Effector CD4-positive, alpha-beta T cell (primary cell): Measurements from ENCODE around the gene MTCH1.
"Not testable (repeated sequence)": the region's sequence is repeated elsewhere in the genome, so short reads cannot be mapped to it uniquely, and the experiment has no call there.

ENCODE experiments used
- DNase-seq: peaks from one replicate; pipeline ENCODE4 v3.0.0-alpha.2; 2020

MTCH1 gene

DNA sequence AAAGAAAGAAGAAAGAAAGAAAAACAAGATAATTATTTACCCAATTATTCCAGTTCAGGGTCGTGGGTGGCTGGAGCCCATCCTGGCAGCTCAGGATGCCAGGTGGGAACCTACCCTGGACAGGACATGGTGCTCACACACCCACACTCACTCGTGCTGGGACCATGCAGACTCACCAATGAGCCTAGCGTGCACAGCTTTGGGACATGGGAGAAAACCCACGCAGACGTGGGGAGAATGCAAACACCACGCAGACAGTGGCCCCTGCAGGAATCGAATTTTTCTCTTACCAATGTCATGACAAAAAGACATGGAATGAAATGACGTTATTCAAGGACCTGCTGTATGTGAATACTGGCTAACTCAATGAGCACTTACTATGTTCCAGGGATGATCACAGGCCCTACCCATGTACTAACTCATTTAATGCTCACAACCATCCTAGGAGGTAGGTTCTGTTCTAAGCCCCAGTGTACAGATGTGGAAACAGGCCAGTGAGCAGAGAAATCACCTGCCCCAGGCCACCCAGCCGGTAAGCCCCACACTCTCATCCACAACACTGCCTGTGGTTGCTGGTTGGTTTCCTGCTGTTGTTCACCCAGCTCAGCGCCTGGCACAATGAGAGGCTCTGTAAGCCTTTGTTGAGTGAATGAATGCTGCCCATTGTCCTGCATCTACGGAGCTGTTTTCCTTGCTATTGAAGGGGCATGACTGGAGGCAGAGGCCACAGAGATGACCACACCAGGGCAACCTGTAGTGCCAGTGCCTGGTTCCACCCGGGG lies 38.2 kb downstream of the MTCH1 start:
- peak; percentile 24 for DNase-seq

DNA sequence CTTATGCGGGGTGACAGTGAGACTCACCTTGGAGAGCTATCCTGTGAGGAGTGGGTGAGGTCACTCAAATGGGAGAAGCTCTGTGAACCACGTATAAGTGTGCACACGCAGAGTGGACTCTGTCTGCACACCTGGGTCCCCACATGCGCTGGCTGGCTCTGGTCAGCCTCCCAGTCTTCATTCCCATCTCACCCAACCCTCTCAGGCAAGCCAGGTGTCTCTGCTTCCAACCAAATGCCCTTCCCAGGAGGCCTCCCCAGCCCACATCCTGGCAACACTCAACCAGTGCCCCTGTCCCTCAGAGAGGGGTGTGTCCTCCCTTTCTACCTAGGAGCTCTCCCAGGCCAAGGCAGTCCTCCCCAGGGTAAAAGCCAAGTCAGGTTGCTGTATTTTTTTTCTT lies 39.5 kb downstream of the MTCH1 start:
- DNase-seq, result no peak

DNA sequence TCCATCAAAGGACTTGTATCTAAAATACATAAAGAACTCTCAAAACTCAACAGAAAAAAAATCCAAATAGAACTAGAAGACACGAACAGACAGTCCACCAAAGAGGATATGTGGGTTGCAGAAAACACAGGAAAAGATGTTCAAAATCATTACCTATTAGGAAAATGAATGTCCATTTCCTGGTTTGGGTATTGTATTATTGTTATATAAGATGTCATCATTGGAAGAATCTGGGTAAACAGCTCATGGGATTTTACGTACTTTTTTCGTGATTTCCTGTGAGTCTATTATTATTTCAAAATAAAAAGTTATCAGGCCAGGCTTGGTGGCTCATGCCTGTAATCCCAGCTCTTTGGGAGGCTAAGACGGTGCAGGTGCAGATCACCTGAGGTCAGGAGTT lies 40.7 kb downstream of the MTCH1 start:
- no peak for DNase-seq

DNA sequence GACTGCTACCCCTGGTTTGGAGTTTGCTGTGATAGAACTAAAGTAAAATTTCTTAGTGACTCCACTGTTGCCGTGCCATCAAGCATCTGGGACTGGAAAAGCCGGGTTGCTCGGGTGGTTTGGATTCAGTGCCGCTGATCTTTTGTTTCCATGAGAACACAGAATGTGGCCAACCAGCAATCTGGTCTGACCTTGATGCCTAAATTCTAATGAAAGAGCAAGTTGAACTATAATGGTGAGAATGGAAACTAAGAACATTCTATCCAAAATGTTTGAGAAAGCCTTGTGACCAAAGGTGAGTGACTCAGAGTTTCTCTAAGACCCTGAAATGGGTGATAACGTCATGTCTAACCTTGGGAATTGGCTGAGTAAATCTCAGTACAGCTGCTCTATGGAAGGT lies 41.3 kb downstream of the MTCH1 start:
- no peak for DNase-seq

DNA sequence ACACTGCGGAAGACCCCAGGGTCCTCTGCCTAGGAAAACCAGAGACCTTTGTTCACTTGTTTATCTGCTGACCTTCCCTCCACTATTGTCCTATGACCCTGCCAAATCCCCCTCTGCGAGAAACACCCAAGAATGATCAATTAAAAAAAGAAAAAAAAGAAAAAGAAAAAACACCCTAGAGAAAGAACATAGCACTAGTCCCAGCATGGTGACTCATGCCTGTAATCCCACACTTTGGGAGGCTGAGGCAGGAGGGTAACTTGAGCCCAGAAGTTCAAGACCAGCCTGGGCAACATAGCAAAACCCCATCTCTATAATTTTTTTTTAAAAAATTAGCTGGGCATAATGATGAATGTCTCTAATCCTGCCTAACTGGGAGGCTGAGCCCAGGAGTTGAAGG lies 43.7 kb downstream of the MTCH1 start:
- DNase-seq, result not testable (repeated sequence)

DNA sequence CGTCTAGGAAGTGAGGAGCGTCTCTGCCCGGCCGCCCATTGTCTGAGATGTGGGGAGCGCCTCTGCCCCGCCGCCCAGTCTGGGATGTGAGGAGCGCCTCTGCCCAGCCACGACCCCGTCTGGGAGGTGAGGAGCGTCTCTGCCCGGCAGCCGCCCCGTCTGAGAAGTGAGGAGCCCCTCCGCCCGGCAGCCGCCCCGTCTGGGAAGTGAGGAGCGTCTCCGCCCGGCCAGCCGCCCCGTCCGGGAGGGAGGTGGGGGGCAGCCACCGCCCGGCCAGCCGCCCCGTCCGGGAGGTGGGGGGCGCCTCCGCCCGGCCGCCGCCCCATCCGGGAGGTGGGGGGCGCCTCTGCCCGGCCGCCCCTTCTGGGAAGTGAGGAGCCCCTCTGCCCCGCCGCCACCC lies 44.4 kb downstream of the MTCH1 start:
- DNase-seq, result not testable (repeated sequence)

DNA sequence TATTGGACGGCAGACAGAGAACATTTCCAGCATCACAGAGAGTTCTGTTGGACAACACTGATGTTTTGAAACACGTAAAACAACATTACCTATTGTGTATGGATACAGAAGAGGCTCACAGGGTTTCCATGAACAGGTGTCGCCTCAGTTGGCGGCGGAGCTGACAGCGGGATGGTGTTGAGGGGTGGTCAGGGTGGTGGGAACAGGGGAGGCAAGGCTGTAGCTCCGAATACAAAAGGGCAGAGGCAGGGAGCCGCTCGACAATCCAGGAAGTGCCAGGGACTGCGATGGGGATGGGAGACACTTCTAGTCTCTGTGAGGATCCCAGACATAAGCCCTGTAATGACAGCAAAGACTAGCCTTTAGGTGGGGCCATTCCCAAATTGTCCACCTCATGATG lies 46.0 kb downstream of the MTCH1 start:
- no peak for DNase-seq

DNA sequence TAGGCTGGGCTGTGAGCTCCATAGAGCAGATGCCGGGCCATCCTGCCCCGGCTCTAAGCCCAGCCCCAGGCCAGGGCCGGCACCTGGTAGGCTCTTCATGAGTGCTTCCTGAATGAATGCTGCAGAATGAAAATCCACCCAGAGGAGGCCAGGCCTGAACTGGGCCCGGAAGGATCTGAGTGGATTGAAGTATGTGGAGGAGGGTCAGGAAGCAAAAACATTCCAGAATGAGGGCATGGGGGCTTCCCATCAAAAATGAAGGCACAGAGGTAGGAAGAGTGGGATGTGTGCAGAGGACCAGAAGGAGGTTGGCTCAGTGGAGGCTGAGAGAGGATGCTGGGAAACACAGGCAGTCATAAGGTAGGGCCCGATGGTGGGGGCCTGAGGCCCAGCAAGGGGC lies 47.0 kb downstream of the MTCH1 start:
- DNase-seq, result not testable (repeated sequence)

DNA sequence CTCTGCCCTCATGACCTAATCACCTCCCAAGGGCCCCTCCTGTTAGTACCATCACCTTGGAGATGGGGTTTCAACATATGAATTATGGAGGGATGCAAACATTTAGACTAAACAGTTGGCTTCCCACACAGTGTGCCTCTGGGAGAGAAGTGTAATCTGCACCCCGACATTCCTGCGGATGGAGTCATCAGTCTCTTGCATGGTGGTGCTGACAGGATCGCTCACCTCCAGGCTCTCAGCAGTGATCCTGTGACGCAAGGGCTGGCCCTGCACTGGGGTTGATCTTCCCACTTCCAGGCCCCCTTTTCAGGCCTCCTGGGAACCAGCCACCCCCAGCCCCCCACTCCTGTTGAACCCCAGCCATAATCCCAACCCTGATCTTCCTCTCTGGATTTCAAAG lies 47.5 kb downstream of the MTCH1 start:
- no peak for DNase-seq

DNA sequence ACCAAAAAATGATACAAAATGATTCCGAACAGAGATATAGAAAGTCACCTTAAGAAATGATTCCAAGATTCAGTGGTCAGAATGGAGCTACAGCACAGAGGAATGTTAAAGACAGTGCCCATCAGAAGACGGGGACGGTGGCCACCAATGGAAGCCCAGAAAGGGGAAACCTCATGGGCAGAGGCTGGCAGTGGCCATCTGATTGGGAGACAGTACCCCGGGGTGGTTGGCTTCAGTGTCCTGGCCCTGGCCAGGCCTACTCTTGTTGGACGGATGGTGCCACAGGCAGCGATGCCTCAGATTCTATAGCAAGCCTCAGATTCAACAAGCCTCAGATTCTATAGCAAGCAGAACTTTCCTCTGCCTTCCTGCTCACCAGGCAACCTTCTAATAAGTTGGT lies 48.1 kb downstream of the MTCH1 start:
- DNase-seq, result no peak

DNA sequence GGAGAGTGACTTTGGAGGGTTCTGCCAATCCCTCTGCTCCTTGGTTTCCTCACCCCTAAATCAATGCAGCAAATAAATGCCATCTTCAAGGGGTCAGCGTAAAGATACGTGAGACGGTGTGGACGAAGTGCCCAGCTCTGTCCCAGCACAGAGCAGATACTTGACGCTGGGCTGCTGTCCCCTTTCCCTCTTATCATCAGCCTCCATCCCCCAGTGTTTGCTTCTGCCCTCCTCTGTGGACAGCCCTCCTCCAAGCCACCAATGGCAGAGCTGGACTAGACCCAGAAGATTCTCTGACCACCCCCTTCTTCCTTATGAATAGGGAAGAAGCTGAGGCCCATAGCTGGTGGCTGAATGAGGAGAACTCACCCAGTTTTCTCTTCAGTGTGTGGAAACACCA lies 49.2 kb downstream of the MTCH1 start:
- no peak for DNase-seq

DNA sequence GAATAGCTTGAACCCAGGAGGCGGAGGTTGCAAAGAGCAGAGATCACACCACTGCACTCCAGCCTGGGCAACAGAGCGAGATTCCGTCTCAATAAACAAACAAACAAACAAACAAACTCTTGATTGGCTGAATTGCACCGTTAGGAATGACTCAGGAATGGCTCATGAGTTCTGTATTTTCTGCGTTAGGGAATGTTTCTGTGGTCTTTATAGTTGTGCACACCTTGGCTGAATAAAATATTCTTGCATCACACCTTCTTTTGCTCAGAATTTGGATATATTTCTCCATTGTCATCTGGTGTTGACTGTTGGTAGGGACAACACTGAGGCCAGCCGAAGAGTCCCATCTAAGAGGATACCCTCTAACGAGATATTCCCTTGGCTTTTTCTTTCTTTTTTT lies 51.1 kb downstream of the MTCH1 start:
- no peak for DNase-seq

DNA sequence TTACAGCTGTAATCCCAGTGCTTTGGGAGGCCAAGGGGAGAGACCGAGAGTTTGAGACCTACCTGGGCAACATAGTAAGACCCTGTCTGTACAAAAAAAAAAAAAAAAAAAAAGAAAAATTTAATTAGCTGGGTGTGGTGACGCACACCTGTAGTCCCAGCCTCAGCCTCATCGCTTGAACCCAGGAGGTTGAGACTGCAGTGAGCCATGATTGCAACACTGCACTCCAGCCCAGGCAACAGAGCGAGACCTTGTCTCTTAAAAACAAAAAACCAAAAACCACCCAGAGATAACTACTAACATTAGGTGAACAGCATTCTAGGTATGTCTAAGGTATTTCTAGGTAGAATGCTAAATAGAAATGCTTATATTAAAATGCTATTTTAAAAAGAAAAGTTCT lies 52.5 kb downstream of the MTCH1 start:
- DNase-seq, result no peak

DNA sequence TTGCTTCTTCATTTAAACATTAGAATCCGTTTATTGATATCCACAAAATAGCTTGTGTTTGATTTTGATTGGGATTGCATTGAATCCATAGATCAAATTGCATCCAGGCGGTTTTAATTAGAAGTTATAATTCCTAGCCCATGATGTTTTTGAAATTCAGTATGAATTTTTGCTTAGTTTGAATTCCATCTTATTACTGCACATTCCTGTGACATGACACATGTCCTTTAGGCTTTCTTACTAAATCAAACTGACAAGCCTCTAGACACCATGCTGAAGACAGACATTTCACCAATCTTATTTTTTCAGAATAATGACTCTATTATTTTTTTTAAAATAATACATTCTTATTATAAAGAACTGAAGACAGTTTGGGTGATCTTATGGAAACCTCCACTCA lies 52.9 kb downstream of the MTCH1 start:
- DNase-seq, result no peak

DNA sequence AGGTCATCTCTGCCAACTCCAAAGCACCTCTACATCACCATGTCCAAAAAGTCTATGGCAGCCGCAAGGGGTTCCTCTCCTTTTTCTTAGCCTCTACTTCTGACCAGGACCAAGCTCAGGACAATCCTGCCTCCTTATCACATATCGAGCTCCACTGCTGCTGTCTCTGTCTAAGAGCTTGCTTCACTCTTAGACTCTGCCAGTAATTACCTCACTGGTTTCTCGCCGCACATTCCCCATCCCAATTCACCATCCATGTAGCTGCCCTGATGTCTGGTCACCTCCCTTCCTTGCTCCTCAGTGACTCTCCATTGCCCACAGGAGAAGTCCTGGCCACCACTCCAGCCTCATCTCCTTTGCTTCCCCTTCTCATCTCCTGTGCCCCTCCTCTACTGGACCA lies 55.5 kb downstream of the MTCH1 start:
- no peak for DNase-seq

DNA sequence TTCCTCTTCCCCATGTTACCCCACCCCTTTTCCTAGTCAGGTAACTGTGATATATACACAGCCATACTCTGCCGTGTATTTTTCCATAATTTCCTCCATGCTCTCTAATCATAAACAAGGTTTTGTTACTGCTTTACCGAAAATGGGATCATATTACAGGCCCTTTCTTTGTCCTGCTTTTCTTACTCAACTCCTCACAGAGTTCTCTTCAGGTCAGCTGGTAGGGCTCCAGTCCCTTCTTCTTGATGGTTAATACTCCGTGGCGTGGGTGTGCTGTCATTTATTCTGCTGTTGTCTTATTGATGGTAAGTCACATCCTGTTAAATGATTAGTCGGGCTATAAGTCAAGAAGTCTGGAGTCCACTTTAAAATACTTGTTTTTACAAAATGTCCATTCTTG lies 56.4 kb downstream of the MTCH1 start:
- no peak for DNase-seq

DNA sequence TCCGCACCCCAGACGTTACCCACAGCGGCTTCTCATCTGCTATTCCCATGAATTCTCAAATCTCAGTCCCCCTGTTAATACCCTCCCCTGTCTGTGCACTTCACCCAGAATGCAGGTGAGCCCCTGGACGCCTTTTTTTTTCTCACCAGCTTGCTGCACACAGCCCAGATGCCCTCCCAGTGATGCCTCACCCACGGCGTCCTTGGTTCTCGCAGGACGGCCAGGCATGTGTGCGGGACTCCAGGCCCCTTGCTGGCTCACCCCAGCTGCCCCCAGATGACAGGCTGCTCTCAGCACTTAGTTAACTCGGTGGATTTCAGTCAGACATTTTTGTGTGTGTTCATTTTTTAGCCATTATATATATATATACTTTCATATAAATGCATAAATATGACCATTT lies 56.8 kb downstream of the MTCH1 start:
- DNase-seq, result no peak

DNA sequence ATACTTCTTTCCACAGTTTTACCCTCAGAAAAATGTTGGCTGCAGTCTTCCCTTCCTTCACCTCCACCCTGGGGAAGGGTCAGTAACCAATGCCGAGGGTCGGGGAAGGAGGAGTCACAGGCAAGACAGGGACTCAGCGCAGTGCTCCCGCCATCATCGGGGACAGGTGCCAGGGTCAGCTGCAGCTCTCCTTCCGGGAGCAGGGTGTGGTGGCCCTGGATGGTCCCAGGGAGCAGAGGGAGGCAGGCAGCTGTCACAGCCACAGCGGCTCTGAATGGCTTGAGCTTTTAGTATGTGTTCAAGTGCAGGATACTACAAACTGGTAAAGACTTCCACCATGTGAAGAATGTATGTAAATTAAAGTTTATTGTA lies 57.5 kb downstream of the MTCH1 start:
- no peak for DNase-seq

DNA sequence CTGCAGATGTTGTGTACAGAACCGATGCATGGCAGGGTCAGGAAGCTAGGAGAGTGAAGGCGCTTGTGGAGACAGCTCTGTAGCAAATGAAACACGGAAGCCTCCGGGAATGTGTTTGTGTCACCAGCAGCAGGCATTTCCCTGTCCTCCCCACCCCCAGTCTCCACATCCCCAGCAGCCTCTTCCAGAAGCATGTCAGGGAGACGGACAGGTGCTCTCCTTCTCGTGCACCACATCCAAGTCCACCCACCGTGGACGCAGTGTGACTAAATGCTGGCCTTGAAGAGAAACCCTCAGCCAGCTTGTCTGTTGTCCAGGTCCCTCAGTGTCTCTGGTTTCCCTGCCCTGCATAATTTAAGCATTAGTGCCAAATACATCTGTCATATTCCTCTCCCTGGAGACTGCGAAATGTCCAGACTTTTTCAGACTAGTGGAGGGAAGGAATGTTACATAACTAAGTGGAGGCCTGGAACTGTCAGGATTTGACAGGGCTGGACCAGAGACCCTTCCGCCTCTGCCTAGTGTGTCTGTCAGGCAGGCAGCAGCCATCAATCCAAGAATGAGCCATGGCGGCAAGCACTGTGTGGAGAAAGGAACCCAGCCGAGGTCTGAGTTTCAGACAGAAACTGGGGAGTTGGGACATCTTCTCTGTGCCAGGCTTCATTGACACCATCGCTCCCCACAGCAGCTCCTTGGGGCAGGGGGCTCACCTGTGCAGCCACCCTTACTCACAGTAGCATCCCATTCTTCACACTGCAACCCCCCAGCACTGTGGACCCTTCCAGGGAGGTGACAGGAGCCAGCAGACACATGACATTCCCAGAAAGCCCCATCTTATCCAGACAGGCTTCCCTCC lies 58.1 kb downstream of the MTCH1 start:
- no peak for DNase-seq

DNA sequence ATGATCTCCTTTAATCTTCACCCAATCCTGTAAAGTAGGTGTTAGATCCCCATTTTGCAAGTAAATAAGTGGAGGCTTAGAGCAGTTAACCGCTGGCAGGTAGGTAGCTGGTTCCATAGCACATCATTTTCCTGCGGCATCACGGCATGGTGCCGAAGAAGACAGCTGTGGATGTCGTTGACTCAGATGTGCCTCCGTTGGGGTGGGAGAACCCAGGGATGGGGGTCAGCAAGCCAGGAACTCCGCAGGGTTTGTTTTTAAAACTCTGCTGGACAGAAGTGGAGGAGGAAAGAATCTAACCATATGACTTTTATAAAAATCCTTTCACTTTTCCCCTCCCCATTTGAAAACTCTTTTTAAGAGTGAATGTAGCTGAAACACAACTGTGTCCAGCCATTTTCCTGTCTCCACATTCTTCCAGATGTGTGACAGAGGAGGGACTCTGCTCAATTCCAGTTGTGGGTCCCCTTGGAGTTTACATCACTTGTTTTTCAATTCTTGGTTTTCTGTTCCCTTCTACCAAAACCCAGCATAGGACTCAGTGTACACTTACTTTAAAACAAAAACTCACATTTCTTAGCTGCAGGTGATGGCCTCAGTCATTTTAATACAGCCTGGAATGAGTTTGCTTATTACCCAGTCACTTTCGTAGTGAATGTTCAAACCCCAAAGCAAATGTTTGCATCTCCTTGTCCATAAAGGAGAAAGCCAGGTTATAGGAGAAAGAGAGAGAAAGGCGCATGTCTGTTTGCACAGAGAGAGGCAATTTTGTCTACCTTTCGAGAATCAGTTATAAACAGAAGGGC lies 59.1 kb downstream of the MTCH1 start:
- DNase-seq, result no peak

DNA sequence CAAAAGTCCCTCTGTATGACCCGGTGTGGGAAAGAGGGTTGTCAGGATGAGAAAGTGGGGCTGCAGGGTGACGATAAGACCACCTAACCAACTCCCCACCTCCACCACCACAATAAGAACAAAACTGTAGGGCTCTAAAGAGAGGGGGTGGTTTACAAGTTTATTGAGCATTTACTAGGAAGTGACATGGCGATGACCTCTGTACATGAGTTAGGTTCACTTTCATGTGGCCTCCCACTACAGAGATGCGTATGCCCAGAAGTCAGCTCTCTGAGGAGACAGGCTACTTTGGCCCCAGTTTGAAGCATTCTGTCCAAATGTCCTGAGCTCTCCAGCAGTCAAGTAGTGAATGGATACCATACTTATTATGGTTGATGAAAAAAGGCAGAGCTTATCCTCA lies 60.2 kb downstream of the MTCH1 start:
- no peak for DNase-seq

DNA sequence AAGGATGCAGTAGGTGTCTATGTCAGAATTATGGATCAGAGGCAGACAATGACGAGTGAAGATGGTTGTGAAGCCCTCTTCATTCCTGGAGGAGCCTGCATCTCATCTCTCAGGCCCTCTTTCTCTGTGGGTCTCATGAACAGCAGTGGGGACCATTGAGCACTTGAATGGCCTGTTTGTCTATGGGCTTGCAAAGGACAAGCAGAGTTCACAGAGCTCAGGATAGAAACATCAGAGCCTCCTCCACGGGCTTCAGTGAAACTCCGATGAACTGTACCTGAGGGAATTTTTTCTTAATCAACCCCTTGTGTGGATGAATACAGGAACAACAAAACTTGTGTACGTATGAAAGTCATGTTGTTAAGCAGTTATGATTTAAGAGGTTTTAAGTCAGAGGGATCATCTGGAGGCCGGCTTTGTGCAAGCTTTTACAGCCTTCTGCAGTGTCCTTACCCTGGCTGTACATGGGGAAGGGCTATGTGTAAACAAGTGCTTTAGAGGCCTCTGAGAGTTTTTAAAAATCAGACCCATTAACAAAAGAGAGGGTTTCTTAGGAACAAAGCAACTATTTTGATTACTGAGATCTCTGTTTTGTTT lies 61.1 kb downstream of the MTCH1 start:
- DNase-seq, result no peak

DNA sequence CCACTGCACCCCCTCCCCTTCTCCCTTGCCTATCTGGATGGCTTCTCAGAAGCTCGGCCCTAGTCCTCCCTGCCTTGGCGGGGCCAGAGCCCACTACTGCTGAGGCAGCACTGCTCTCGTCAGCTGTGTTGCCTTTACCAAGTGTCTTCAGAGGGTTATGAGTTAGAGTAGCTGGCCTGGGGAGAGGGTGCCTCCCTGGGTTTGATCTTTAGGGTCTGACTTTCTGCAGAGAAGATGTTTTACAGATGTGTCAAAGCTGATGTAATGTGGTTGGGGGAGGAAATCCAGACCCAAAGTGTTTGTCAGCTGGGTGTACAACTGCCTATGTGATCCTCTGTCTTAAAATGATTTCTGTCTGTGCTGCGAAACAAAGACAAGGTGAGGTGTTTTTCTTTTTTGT lies 61.9 kb downstream of the MTCH1 start:
- DNase-seq, result no peak
